GM18526 (cell line): Measurements from ENCODE around the gene C12orf50.

Experiments used
- POLR2A ChIP-seq: IDR thresholded peaks from 3 replicates; pipeline ENCODE4 v1.6.1; 2011; ENCODE audit not compliant: insufficient read length; ENCODE audit errors: extremely low read depth

Gene C12orf50

GRCh38 chr12:88011755-88012154 lies 17.4 kb downstream of the C12orf50 start:
- TF ChIP-seq POLR2A: no peak

GRCh38 chr12:88006351-88006750 lies 22.9 kb downstream of the C12orf50 start:
- no peak for TF ChIP-seq POLR2A

GRCh38 chr12:88001327-88001726 lies 27.9 kb downstream of the C12orf50 start:
- TF ChIP-seq POLR2A: no peak

DNA sequence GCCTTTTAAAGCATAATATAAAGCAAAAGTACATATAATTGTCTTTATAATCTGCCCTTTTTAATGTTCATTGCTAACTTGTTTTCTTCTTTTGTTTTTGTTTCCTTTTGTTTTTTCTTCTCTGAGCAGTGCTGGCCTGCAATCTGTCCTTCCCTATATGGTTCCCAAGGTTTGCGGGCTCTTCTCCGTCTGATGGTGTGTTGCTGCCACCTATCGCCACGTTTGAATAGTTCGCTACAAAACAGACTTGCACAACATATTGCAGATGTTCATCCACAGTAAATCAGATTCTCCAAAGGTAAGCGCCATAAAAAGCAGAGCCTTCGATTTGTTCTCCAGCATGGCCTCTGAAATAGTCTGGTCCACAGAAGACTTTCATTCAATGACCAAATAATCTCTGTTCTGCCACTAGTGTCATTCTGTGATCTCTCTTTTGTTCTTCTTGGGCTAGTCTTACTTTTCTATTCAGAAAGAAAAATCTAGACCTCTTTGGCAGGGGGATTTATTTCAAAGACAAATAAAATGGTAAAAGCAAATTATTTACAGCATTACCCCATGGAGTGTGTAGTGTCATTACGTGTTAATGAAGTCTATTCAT lies 33.5 kb downstream of the C12orf50 start:
- no peak for TF ChIP-seq POLR2A

DNA sequence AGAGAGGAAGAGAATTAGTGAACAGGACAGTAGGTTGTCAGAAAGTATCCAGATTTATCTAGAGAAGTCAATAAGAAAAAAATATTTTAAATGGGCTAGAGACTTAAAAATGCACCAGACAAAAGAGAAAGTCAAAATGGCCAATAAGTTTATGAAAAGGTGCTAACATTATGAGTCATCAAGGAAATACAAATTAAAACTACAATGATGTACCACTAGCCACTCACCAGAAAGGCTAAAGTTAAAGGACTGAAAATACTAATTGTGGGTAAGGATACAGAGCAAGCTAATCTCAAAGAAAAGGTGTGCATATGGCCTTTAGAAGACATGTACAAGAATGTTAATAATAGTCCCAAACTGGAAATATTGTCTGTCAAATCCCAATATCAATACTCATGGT lies 37.7 kb downstream of the C12orf50 start:
- TF ChIP-seq POLR2A: no peak

- TF ChIP-seq POLR2A: no peak
Observed at GRCh38 chr12:87988534-87988933, 40.7 kb downstream of the C12orf50 start.

DNA sequence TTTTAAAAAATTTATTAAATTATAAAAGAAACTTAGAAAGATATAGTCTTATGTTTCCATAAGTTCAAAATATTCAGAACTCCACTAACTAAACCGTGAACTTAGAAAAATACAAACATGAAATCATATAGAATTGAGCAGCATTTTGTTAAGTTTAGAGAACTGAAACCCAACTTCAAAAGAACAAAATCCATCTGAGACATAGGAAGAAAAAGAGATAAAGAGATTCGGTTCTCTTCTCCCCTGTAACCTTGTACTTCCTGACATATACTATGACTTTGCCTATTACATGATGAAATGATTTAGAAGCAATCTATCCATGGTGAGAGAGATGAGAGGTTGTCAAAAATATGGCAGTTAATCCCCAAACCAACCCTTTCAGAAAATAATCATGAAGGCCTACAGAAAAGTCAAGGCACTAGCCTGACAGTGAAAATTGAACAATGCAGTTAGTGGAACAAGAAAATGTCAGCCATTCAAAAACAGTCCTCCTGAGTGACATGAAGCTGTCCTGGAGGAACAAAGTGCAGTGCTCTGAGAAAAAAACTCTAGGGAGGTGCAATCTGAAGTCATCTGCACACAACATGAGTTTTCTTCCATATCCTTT lies 44.0 kb downstream of the C12orf50 start:
- TF ChIP-seq POLR2A: no peak

DNA sequence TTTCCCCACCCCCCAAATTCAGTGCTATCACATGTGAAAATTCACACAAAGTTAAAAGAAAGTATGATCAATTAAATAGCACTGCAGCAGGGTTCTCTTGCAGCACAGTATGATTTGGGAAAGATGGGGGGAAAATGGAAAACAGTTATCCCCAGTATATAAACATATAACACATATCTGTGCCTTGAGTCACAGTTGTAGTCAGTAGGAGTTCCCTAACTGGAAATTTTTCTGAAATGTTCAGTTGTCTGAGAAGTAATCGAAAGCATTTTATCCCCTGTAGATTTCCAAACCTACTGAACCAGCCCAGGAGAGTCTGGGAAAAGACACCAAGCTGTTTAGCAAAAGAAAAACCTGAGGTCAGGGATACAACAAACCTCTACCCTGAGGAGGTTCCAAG lies 47.0 kb downstream of the C12orf50 start:
- TF ChIP-seq POLR2A: no peak

GRCh38 chr12:87981495-87981894 lies 47.7 kb downstream of the C12orf50 start:
- TF ChIP-seq POLR2A: no peak

DNA sequence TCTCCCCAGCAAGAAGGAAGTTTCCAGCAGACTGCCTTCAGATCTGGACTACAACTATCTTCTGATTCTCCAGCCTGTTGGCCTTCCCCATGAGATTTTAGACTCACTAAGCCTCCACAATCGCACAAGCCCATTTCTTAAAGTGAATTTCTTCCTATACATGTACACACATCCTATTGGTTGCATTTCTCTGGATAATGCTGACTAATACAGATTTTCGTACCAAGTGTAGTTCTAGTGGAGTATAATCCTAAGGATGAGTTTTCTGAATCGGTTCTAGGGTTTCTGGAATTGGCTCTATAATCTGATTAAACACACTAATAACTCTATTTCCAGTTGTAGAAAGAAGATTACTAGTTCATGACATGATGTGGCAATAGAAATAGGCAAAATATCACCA lies 53.3 kb downstream of the C12orf50 start:
- TF ChIP-seq POLR2A: no peak

- no peak for TF ChIP-seq POLR2A
Observed at GRCh38 chr12:87967871-87968270, 61.3 kb downstream of the C12orf50 start.

DNA sequence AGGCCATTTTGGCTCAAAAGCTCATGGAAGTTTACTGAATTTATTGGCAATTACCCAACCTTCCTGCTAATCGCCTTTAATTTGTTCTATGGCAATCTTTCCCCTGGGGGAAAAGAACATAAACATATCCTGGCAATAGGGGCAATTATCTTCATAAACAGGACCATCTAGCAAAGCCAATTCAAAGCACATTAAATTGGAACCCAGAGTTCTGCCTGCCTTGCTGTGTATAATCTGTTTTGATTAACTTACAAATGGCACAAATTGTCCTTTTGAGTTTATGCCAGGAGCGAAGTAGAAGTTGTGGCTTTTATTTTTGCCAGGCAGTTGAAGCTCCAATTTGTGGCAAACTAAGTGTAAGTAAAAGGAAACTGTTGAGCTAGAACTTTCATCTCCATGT lies 68.6 kb downstream of the C12orf50 start:
- TF ChIP-seq POLR2A: no peak

GRCh38 chr12:87953256-87953860 lies 75.8 kb downstream of the C12orf50 start:
- no peak for TF ChIP-seq POLR2A

- TF ChIP-seq POLR2A: no peak
Observed at GRCh38 chr12:87952850-87953249, 76.4 kb downstream of the C12orf50 start.

- TF ChIP-seq POLR2A: no peak
Observed at GRCh38 chr12:87952223-87952622, 77.0 kb downstream of the C12orf50 start.

- no peak for TF ChIP-seq POLR2A
Observed at GRCh38 chr12:87943762-87944161, 85.4 kb downstream of the C12orf50 start.

GRCh38 chr12:87943023-87943422 lies 86.2 kb downstream of the C12orf50 start:
- TF ChIP-seq POLR2A: no peak
